ENCODE data around the gene RPS17. TPM values are rescaled to one million over a fixed set of nuclear protein-coding genes. Genes with fewer than 3 reads are reported as not detected.
"Not testable (repeated sequence)": the region's sequence is repeated elsewhere in the genome, so short reads cannot be mapped to it uniquely, and the experiment has no call there.

Gene RPS17
- total RNA-seq, 2 experiments from 2014 or later, result 2,882 to 3,294 TPM

GRCh38 chr15:82507693-82508092 lies 32.6 kb downstream of the RPS17 start:
- not testable (repeated sequence) for H3K27me3 Mint-ChIP-seq

GRCh38 chr15:82507087-82507486 lies 33.2 kb downstream of the RPS17 start:
- ATAC-seq; intact Hi-C loops (cut with DNase I, micrococcal nuclease); H3K4me1 Mint-ChIP-seq; POLR2A ChIA-PET; H3K27me3 Mint-ChIP-seq; H3K4me3 Mint-ChIP-seq; H3K9me3 Mint-ChIP-seq (ENCODE audit: low read depth); H3K27ac Mint-ChIP-seq; DNase-seq; CTCF ChIA-PET; H3K36me3 Mint-ChIP-seq (ENCODE audit: low read depth): not testable (repeated sequence)

More at GRCh38 chr15:82507693-82508092, 32.6 kb downstream of the RPS17 start:
- H3K4me3 Mint-ChIP-seq; CTCF ChIA-PET; H3K36me3 Mint-ChIP-seq (ENCODE audit: low read depth); DNase-seq; ATAC-seq; H3K27ac Mint-ChIP-seq; intact Hi-C loops (cut with DNase I, micrococcal nuclease); POLR2A ChIA-PET; H3K4me1 Mint-ChIP-seq; H3K9me3 Mint-ChIP-seq (ENCODE audit: low read depth): not testable (repeated sequence)

GRCh38 chr15:82505842-82506241 lies 34.4 kb downstream of the RPS17 start:
- POLR2A ChIA-PET; H3K4me1 Mint-ChIP-seq; H3K36me3 Mint-ChIP-seq (ENCODE audit: low read depth); ATAC-seq; H3K27ac Mint-ChIP-seq; intact Hi-C loops (cut with DNase I, micrococcal nuclease); H3K27me3 Mint-ChIP-seq; H3K9me3 Mint-ChIP-seq (ENCODE audit: low read depth); CTCF ChIA-PET; H3K4me3 Mint-ChIP-seq; DNase-seq: not testable (repeated sequence)

GRCh38 chr15:82504074-82504473 lies 36.2 kb downstream of the RPS17 start:
- intact Hi-C loops (cut with DNase I, micrococcal nuclease); H3K27me3 Mint-ChIP-seq; H3K9me3 Mint-ChIP-seq (ENCODE audit: low read depth); DNase-seq; H3K36me3 Mint-ChIP-seq (ENCODE audit: low read depth); H3K27ac Mint-ChIP-seq; CTCF ChIA-PET; ATAC-seq; H3K4me3 Mint-ChIP-seq; H3K4me1 Mint-ChIP-seq; POLR2A ChIA-PET: not testable (repeated sequence)

GRCh38 chr15:82502700-82503339 lies 37.4 kb downstream of the RPS17 start:
- H3K4me3 Mint-ChIP-seq; intact Hi-C loops (cut with DNase I, micrococcal nuclease); H3K27ac Mint-ChIP-seq; POLR2A ChIA-PET; CTCF ChIA-PET; DNase-seq; H3K36me3 Mint-ChIP-seq (ENCODE audit: low read depth); H3K9me3 Mint-ChIP-seq (ENCODE audit: low read depth); H3K27me3 Mint-ChIP-seq; ATAC-seq; H3K4me1 Mint-ChIP-seq: not testable (repeated sequence)

GRCh38 chr15:82500772-82501171 lies 39.5 kb downstream of the RPS17 start:
- ATAC-seq, H3K27ac Mint-ChIP-seq: not testable (repeated sequence)

GRCh38 chr15:82497978-82498377 lies 42.3 kb downstream of the RPS17 start:
- H3K9me3 Mint-ChIP-seq (ENCODE audit: low read depth); H3K27me3 Mint-ChIP-seq; H3K4me3 Mint-ChIP-seq; POLR2A ChIA-PET; DNase-seq; ATAC-seq; H3K36me3 Mint-ChIP-seq (ENCODE audit: low read depth); H3K27ac Mint-ChIP-seq; intact Hi-C loops (cut with DNase I, micrococcal nuclease); H3K4me1 Mint-ChIP-seq: not testable (repeated sequence)
- CTCF ChIA-PET, result interaction anchor here (0.6 kb wide), 1 partner anchor 33 kb away, joined by 3 read pairs; no protein-coding TSS in a partner anchor

More at GRCh38 chr15:82500772-82501171, 39.5 kb downstream of the RPS17 start:
- H3K27me3 Mint-ChIP-seq; DNase-seq; H3K36me3 Mint-ChIP-seq (ENCODE audit: low read depth); H3K4me1 Mint-ChIP-seq; POLR2A ChIA-PET; intact Hi-C loops (cut with DNase I, micrococcal nuclease); CTCF ChIA-PET; H3K9me3 Mint-ChIP-seq (ENCODE audit: low read depth); H3K4me3 Mint-ChIP-seq: not testable (repeated sequence)

- H3K27me3 Mint-ChIP-seq; DNase-seq; H3K27ac Mint-ChIP-seq; POLR2A ChIA-PET; CTCF ChIA-PET; intact Hi-C loops (cut with DNase I, micrococcal nuclease); ATAC-seq; H3K9me3 Mint-ChIP-seq (ENCODE audit: low read depth); H3K4me3 Mint-ChIP-seq; H3K4me1 Mint-ChIP-seq; H3K36me3 Mint-ChIP-seq (ENCODE audit: low read depth): not testable (repeated sequence)
Measured at GRCh38 chr15:82488250-82488649, 52.0 kb downstream of the RPS17 start.

GRCh38 chr15:82487045-82487444 lies 53.2 kb downstream of the RPS17 start:
- H3K9me3 Mint-ChIP-seq (ENCODE audit: low read depth); H3K4me1 Mint-ChIP-seq; intact Hi-C loops (cut with DNase I, micrococcal nuclease); POLR2A ChIA-PET; H3K27me3 Mint-ChIP-seq; CTCF ChIA-PET; H3K27ac Mint-ChIP-seq; DNase-seq; H3K36me3 Mint-ChIP-seq (ENCODE audit: low read depth); H3K4me3 Mint-ChIP-seq; ATAC-seq: not testable (repeated sequence)

Other genes starting within 250 kb of the RPS17 start
- 1 to 10 TPM in 1 of 2 experiments, under 1 TPM in 1; 0.97 to 1.6 TPM for gene GOLGA6L10, start 191.0 kb downstream of the RPS17 start, total RNA-seq
- gene GOLGA6L9, start 110.6 kb downstream of the RPS17 start, total RNA-seq, result 1 to 10 TPM; 2.1 to 2.2 TPM
- under 1 TPM; 0.16 to 0.18 TPM for gene CPEB1, start 106.9 kb upstream of the RPS17 start, total RNA-seq
- under 1 TPM; 0.39 to 0.59 TPM for gene AP3B2, start 169.4 kb upstream of the RPS17 start, total RNA-seq